Measurements from ENCODE around the gene PTGS1.
"Not testable (repeated sequence)": the region's sequence is repeated elsewhere in the genome, so short reads cannot be mapped to it uniquely, and the experiment has no call there.

PTGS1 gene

DNA sequence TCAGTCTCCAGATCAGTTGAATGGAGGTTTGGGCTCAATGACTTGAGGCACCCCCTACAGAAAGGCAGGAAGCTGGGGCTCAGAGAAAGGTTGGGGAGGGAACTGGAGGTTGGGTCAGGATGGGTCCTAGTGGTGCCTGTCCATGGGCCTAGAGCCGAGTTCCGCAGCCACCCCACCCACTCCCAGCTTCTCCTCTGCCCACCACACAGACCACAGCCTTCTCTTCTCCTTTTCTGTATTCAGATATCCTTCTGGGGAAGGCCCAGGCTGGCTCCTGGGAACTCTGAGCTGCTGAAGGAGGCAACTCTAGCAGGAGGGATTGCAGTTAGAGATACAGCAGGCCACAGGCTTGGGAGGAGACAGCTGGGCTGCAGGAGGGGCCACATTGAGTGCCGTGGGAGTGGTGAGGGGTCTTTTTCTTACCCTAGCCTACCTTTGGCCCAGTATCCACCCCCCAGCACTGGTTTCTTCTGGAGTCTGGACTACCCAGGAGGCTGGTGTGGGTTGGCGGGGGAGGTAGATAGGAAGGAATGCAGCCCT, 15.4 kb upstream of the PTGS1 start:
- TF ChIP-seq, protein P1, sequence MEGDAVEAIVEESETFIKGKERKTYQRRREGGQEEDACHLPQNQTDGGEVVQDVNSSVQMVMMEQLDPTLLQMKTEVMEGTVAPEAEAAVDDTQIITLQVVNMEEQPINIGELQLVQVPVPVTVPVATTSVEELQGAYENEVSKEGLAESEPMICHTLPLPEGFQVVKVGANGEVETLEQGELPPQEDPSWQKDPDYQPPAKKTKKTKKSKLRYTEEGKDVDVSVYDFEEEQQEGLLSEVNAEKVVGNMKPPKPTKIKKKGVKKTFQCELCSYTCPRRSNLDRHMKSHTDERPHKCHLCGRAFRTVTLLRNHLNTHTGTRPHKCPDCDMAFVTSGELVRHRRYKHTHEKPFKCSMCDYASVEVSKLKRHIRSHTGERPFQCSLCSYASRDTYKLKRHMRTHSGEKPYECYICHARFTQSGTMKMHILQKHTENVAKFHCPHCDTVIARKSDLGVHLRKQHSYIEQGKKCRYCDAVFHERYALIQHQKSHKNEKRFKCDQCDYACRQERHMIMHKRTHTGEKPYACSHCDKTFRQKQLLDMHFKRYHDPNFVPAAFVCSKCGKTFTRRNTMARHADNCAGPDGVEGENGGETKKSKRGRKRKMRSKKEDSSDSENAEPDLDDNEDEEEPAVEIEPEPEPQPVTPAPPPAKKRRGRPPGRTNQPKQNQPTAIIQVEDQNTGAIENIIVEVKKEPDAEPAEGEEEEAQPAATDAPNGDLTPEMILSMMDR (IDR thresholded peaks at IDR 0.05; ENCODE audit: borderline replicate concordance, insufficient read depth, low read depth, low read length): no peak
- H3K4me3 ChIP-seq (ENCODE audit: low read depth, low read length): no peak overlapping the region

DNA sequence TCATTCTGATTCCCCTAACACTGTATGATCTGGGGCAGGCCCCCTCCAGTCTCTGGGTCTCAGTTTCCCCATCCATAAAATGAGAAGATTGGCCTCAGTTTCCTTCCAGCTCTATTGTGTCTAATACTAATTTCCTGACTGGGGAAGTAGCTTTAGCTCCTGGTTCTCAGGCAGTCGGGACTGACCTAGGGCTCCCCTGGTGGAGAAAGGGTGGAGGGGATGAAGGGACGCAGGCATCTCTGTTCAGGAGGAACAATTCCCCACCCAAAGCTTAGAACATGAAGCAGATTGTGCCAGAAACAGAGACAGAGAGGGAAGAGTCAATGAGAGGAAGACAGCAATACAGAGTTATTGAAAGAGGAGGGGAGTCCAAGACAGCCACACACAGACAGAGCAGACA, 14.2 kb upstream of the PTGS1 start:
- TF ChIP-seq, protein P1 (IDR thresholded peaks at IDR 0.05; ENCODE audit: borderline replicate concordance, insufficient read depth, low read depth, low read length): peak; percentile 52; the same call in 1 of the 2 replicates
- H3K4me3 ChIP-seq (ENCODE audit: low read depth, low read length): no peak overlapping the region

DNA sequence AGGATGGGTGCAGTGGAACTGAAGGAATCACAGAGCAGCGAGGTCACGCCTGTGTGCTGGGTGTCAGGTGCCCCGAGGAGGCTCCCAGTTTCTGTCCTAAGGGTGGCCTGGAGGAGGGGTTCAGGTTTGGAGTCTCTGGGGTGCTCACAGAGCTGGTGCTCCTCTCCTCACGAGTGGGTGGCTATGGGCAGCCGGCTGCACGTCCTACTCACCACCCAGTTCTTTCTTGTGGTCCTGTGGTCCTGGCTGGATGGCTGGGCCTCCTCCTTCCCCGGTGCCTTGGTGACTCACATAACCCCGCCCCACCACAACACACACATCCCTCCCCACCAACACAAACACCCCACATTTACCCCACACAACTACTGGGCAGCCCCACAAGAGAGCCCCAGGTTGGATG, 9.9 kb upstream of the PTGS1 start:
- no peak overlapping the region for H3K4me3 ChIP-seq (ENCODE audit: low read depth, low read length)
- TF ChIP-seq, protein P1 (IDR thresholded peaks at IDR 0.05; ENCODE audit: borderline replicate concordance, insufficient read depth, low read depth, low read length): no peak

DNA sequence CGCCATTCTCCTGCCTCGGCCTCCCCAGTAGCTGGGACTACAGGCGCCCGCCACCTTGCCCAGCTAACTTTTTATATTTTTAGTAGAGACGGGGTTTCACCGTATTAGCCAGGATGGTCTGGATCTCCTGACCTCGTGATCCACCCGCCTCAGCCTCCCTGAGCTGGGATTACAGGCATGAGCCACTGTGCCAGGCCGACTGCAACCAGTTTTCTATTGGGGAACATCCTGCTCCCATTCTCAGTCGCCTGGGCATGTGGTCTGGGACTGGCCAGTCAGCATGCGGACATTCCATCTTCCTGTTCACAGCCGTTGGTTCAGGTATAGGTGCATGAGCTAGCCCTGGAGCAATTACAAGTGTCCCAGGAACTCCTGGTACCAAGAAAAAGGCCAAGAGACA, 7.7 kb upstream of the PTGS1 start:
- not testable (repeated sequence) for H3K4me3 ChIP-seq (ENCODE audit: low read depth, low read length)

DNA sequence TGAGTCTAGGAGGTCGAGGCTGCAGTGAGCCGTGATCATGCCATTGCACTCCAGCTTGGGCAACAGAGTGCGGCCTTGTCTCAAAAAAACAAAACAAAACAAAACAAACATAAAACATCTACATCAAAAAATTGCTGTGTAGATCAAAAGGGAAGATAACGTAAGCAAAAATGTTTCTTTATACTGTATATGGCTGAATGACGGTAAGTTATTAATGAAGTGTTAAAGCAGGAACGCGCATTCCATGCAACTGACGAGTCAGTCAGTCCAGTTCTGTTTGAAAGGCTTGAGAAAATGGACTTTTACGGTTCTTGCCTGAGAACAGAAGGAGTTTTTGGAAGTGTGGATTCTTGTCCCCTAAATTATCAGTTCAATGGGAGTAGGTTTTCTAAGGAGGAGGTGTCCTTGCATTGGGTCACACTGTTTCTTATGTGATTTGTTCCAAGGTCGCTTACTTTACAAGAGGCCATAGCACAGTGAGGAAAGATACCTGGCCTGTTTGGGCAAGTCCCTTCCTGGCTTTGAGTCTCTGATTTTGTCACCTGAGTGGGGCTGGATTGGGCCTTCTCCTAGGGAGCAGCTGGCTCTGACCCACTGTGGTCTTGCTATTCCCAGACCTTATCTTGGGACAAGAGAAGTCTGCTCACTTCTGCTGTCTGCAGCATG, 6.6 kb upstream of the PTGS1 start:
- H3K4me3 ChIP-seq (ENCODE audit: low read depth, low read length): no peak overlapping the region
- TF ChIP-seq, protein P1 (IDR thresholded peaks at IDR 0.05; ENCODE audit: borderline replicate concordance, insufficient read depth, low read depth, low read length): no peak

DNA sequence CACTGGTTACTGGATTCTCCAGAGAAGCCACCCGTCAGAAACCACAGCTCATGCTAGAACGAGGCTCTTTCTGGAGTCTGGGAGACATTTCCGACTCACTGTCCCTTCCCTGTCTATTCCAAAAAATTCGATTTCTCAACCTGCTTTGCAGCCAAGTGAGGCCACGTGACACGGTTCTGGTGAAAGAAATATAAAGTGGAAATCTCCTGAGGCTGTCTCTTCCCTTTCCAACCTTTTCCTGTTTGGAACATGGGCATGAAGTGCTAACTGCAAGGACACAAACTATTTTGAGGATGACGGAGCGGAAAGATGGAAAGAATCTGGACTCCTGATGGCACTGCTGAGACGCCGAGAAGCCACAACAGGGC, 6.1 kb upstream of the PTGS1 start:
- TF ChIP-seq, protein P1 (IDR thresholded peaks at IDR 0.05; ENCODE audit: borderline replicate concordance, insufficient read depth, low read depth, low read length): no peak

DNA sequence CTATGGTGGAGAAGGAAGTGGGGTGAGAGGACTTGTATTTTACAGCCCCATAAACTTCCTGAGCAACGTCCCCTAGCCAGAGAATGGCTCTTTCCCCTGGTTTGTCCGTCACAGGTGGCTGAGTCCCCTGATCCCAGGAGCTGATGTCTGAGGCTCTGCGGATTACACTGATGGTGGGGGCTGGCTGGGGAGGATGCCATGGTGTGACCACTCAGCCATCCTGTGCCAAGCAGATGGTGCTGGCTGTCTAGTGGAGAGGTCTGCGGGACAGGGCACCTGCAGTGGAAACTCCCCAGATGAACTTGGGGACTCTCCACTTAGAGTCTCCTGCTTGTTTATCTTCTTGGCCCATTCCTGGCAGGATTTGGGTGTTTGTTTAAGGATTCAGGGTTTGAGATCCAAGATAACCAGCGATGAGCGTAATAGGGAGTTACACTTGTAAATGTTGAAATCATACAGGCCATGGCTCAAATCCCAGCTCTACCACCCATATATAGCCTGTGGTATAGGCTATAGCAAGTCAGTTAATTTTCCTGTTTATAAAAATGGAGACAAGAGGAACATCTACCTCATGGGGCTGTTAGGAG, 4.7 kb upstream of the PTGS1 start:
- TF ChIP-seq, protein P1 (IDR thresholded peaks at IDR 0.05; ENCODE audit: borderline replicate concordance, insufficient read depth, low read depth, low read length): no peak
- H3K4me3 ChIP-seq (ENCODE audit: low read depth, low read length): no peak overlapping the region

More for the DNA sequence above, 6.1 kb upstream of the PTGS1 start:
- no peak overlapping the region for H3K4me3 ChIP-seq (ENCODE audit: low read depth, low read length)

Data from GM12875 (cell line).